PC-9 (cell line): Measurements from ENCODE around the gene TRMT13. TPM values are rescaled to one million over a fixed set of nuclear protein-coding genes. Genes with fewer than 3 reads are reported as not detected.

Experiments used
- total RNA-seq: library from RNA; stranded (reverse); gene quantifications from 2 replicates; pipeline ENCODE4 v1.2.3, GENCODE V29; 2021

Gene TRMT13
- total RNA-seq, 1 experiment from 2014 or later: 14.2 TPM

Other genes with a start within 250 kb of the TRMT13 start
- 22.9 and 23.5 TPM in 2 replicates for gene SLC35A3, start 163.2 kb upstream of the TRMT13 start, total RNA-seq
- gene SASS6, start 233 bp upstream of the TRMT13 start, total RNA-seq: 5.1 and 8.7 TPM in 2 replicates
- 0.75 and 0.85 TPM in 2 replicates for gene LRRC39, start 45.1 kb downstream of the TRMT13 start, total RNA-seq
- gene DBT, start 116.7 kb downstream of the TRMT13 start, total RNA-seq: 13.9 and 16.0 TPM in 2 replicates
- gene RTCA, start 133.1 kb downstream of the TRMT13 start, total RNA-seq: 32.9 and 38.1 TPM in 2 replicates
- gene CDC14A, start 219.3 kb downstream of the TRMT13 start, total RNA-seq: 2.1 and 2.8 TPM in 2 replicates